H1 (cell line): Measurements from ENCODE around the gene UBE2F. TPM values are rescaled to one million over a fixed set of nuclear protein-coding genes. Genes with fewer than 3 reads are reported as not detected.

ENCODE experiments used
- CHD7 ChIP-seq: fragments of 300-600 bp; sonication (generic); IDR thresholded peaks from 2 replicates; pipeline ENCODE4 v1.7.1; 2012; ENCODE audit warnings: low read length, moderate library complexity, mild to moderate bottlenecking, inconsistent platforms; ENCODE audit not compliant: insufficient replicate concordance
- CTCF ChIP-seq, 3 experiments: IDR thresholded peaks; 1 replicate in 2 of 3; 2 replicates in 1 of 3; pipeline versions ENCODE4 v1.5.1 to v1.6.1; 2011; ENCODE audit warnings: low read length in 3 of 3, mild to moderate bottlenecking in 3 of 3, inconsistent platforms in 2 of 3, low read depth in 1 of 3, moderate library complexity in 1 of 3; ENCODE audit not compliant: insufficient read depth in 1 of 3; ENCODE audit errors: control extremely low read depth in 1 of 3
- RNF2 ChIP-seq: fragments of 200-900, 300-1000 bp; sonication (generic); IDR thresholded peaks from 2 replicates; pipeline ENCODE4 v1.7.1; 2016; ENCODE audit warnings: borderline replicate concordance, low read depth, mild to moderate bottlenecking, antibody characterized with exemption, low read length; ENCODE audit not compliant: poor library complexity, severe bottlenecking; ENCODE audit errors: missing control alignments
- TAF1 ChIP-seq: IDR thresholded peaks from 2 replicates; pipeline ENCODE4 v1.6.1; 2011; ENCODE audit warnings: mild to moderate bottlenecking, low read depth, low read length
- TAF7 ChIP-seq: optimal IDR thresholded peaks from 2 replicates; pipeline ENCODE3; 2011; ENCODE audit warnings: low read depth, mild to moderate bottlenecking, inconsistent platforms, low read length, moderate library complexity, borderline replicate concordance
- polyA plus RNA-seq, 7 experiments: library from polyadenylated mRNA; depleted of rRNA in 3 of 7; stranded (reverse) in 5 of 7; unstranded in 2 of 7; fragments of >200 nt in 5 of 7; fragments of 200-250 nt in 2 of 7; gene quantifications; 1 replicate in 5 of 7; 2 replicates in 1 of 7; 4 replicates in 1 of 7; pipeline versions ENCODE4 v1.2.1 to v1.2.3, GENCODE V29; 2011 to 2013; ENCODE audit warnings: missing spikeins in 2 of 7, mixed read lengths in 2 of 7
- total RNA-seq: library from RNA; stranded (reverse); fragmentation: NEBNext Ultra II Directional; extraction: Animal tissue kit (Norgen Biotek cat#: 25700); gene quantifications from 2 replicates; pipeline ENCODE4 v1.2.1, GENCODE V29; 2021

The UBE2F gene
- total and polyA plus RNA-seq, 2 of the 8 experiments (the other 6 are each of a cell fraction or from before 2014, with no cell fraction given), result 43.3 to 59.8 TPM

GRCh38 chr2:237927986-237928385 lies 38.8 kb upstream of the UBE2F start (continued):
- TF ChIP-seq RNF2 (no peak), CHD7 (no peak), TAF1 (no peak), CTCF (IDR thresholded peaks at IDR 0.05; ENCODE audit: control extremely low read depth in 1 of 3, insufficient read depth in 1 of 3, low read depth in 1 of 3, low read length in 3 of 3) (no peak), TAF7 (no peak)
- TF ChIP-seq, all 59 proteins: peak for 0
